ENCODE data around the gene RPL39.
"Not testable (repeated sequence)": the region's sequence is repeated elsewhere in the genome, so short reads cannot be mapped to it uniquely, and the experiment has no call there.

RPL39 gene

GRCh38 chrX:119791437-119792231 lies at the start of gene RPL39:
Gene RPL39, minus strand, starts transcription at chrX:119791630. Its CDS starts 54 bp downstream, at chrX:119791576.
- H3K36me3 Mint-ChIP-seq: peaks cover 2% of the 10 kb centered on the region

GRCh38 chrX:119833905-119834304 lies 42.5 kb upstream of the RPL39 start:
- Mint-ChIP-seq H3K4me3 (no peak overlapping the region), H3K27me3 (no peaks in the 10 kb centered on the region), H3K27ac (no peak overlapping the region), H3K9me3 (no peaks in the 10 kb centered on the region), H3K4me1 (no peaks in the 10 kb centered on the region), H3K36me3 (peaks cover 31% of the 10 kb centered on the region)
- DNase-seq (ENCODE audit: low spot score in 2 of 2): no peak
- ATAC-seq (ENCODE audit: low read depth): no peak

More at GRCh38 chrX:119791437-119792231, at the start of gene RPL39:
- no peaks in the 10 kb centered on the region for H3K9me3 Mint-ChIP-seq
- peak within 1 kb of the TSS; percentile 94 for H3K27ac Mint-ChIP-seq
- H3K4me3 Mint-ChIP-seq: peak within 1 kb of the TSS; percentile 95
- no peaks in the 10 kb centered on the region for H3K27me3 Mint-ChIP-seq
- peak; percentile 89 for ATAC-seq (ENCODE audit: low read depth)
- H3K4me1 Mint-ChIP-seq: peaks cover 7% of the 10 kb centered on the region
- peak; percentile 63 to 65 for DNase-seq (ENCODE audit: low spot score in 2 of 2)

- no peak for ATAC-seq (ENCODE audit: low read depth)
- Mint-ChIP-seq H3K4me3 (no peak overlapping the region), H3K27me3 (no peaks in the 10 kb centered on the region), H3K27ac (no peak overlapping the region), H3K4me1 (no peaks in the 10 kb centered on the region), H3K36me3 (peaks cover 18% of the 10 kb centered on the region), H3K9me3 (no peaks in the 10 kb centered on the region)
- DNase-seq (ENCODE audit: low spot score in 2 of 2): no peak
Observed at GRCh38 chrX:119828446-119828845, 37.0 kb upstream of the RPL39 start.

- no peak for DNase-seq (ENCODE audit: low spot score in 2 of 2)
- Mint-ChIP-seq H3K27ac (no peak overlapping the region), H3K4me1 (peaks cover 2% of the 10 kb centered on the region), H3K9me3 (no peaks in the 10 kb centered on the region), H3K27me3 (no peaks in the 10 kb centered on the region), H3K36me3 (peaks cover 13% of the 10 kb centered on the region), H3K4me3 (no peak overlapping the region)
- no peak for ATAC-seq (ENCODE audit: low read depth)
Observed at GRCh38 chrX:119826399-119826959, 35.0 kb upstream of the RPL39 start.

DNA sequence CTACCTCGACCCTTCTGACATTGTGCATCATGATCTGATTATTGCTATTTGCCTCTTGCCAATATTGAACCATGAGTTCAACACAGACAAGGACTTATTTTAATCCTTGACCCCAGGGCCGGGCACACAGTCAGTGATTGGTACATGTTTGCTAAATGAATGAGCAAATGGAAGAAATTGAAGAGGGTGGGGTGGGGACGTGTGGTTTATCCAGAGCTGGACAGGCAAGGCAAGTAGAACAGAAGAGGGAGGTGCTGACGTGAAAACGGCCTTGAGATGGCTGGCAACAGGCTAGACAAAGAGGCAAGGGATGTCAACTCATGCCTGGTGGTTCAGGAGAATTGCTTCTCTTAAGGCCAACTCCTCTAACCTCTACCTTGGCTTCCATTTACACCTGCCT lies 32.8 kb upstream of the RPL39 start:
- not testable (repeated sequence) for H3K4me1 Mint-ChIP-seq; H3K4me3 Mint-ChIP-seq; H3K27ac Mint-ChIP-seq; DNase-seq (ENCODE audit: low spot score in 2 of 2); H3K27me3 Mint-ChIP-seq; H3K36me3 Mint-ChIP-seq; ATAC-seq (ENCODE audit: low read depth); H3K9me3 Mint-ChIP-seq

- H3K27ac Mint-ChIP-seq: peak overlapping the region; percentile 91
- not testable (repeated sequence) for H3K4me3 Mint-ChIP-seq, H3K9me3 Mint-ChIP-seq, H3K4me1 Mint-ChIP-seq, H3K27me3 Mint-ChIP-seq, H3K36me3 Mint-ChIP-seq
- peak in 1 of 2 donors; percentile 34 for DNase-seq (ENCODE audit: low spot score in 2 of 2)
- ATAC-seq (ENCODE audit: low read depth): peak; percentile 97
Observed at GRCh38 chrX:119821703-119822102, 30.3 kb upstream of the RPL39 start.

GRCh38 chrX:119817130-119817690 lies 25.8 kb upstream of the RPL39 start:
- no peak for ATAC-seq (ENCODE audit: low read depth)
- H3K27ac Mint-ChIP-seq: no peak overlapping the region

GRCh38 chrX:119816300-119816699 lies 24.9 kb upstream of the RPL39 start:
- ATAC-seq (ENCODE audit: low read depth) (no peak), DNase-seq (ENCODE audit: low spot score in 2 of 2) (no peak)
- Mint-ChIP-seq H3K27me3 (no peaks in the 10 kb centered on the region), H3K36me3 (no peaks in the 10 kb centered on the region), H3K27ac (no peak overlapping the region), H3K9me3 (no peaks in the 10 kb centered on the region), H3K4me1 (no peaks in the 10 kb centered on the region), H3K4me3 (no peak overlapping the region)

More at GRCh38 chrX:119817130-119817690, 25.8 kb upstream of the RPL39 start:
- H3K4me3 Mint-ChIP-seq: no peak overlapping the region
- DNase-seq (ENCODE audit: low spot score in 2 of 2): no peak
- H3K36me3 Mint-ChIP-seq: no peaks in the 10 kb centered on the region
- peaks cover 2% of the 10 kb centered on the region for H3K4me1 Mint-ChIP-seq
- H3K9me3 Mint-ChIP-seq: no peaks in the 10 kb centered on the region
- no peaks in the 10 kb centered on the region for H3K27me3 Mint-ChIP-seq

DNA sequence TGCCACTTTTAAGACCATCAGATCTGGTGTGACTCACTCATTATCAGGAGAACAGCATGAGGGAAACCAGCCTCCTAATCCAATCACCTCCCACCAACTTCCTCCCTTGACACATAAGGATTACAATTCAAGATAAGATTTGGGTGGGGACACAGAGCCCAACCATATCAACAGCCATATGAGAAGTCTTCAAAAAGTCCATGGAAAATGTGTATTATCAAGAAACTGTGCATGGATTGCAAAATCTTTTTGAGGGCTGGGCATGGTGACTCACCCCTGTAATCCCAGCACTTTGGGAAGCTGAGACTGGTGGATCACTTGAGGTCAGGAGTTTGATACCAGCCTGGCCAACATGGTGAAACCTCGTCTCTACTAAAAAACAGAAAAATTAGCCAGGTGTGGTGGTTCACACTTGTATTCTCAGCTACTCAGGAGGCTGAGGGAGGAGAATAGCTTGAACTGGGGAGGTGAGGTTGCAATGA lies 17.8 kb upstream of the RPL39 start:
- ATAC-seq (ENCODE audit: low read depth): no peak

DNA sequence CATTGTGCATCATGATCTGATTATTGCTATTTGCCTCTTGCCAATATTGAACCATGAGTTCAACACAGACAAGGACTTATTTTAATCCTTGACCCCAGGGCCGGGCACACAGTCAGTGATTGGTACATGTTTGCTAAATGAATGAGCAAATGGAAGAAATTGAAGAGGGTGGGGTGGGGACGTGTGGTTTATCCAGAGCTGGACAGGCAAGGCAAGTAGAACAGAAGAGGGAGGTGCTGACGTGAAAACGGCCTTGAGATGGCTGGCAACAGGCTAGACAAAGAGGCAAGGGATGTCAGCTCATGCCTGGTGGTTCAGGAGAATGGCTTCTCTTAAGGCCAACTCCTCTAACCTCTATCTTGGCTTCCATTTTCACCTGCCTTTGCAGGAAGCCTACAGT lies 17.0 kb upstream of the RPL39 start:
- H3K4me1 Mint-ChIP-seq: not testable (repeated sequence)

More for the DNA sequence above, 17.8 kb upstream of the RPL39 start:
- Mint-ChIP-seq H3K4me1 (peaks cover 2% of the 10 kb centered on the region), H3K9me3 (no peaks in the 10 kb centered on the region), H3K27ac (no peak overlapping the region), H3K36me3 (peaks cover 4% of the 10 kb centered on the region), H3K27me3 (no peaks in the 10 kb centered on the region), H3K4me3 (no peak overlapping the region)
- no peak for DNase-seq (ENCODE audit: low spot score in 2 of 2)

GRCh38 chrX:119802546-119802945 lies 11.1 kb upstream of the RPL39 start:
- no peak for ATAC-seq (ENCODE audit: low read depth)
- no peak for DNase-seq (ENCODE audit: low spot score in 2 of 2)
- Mint-ChIP-seq H3K27ac (no peak overlapping the region), H3K4me1 (peaks cover 2% of the 10 kb centered on the region), H3K27me3 (no peaks in the 10 kb centered on the region), H3K4me3 (no peak overlapping the region), H3K36me3 (peaks cover 5% of the 10 kb centered on the region), H3K9me3 (no peaks in the 10 kb centered on the region)

More for the DNA sequence above, 17.0 kb upstream of the RPL39 start:
- DNase-seq (ENCODE audit: low spot score in 2 of 2); H3K36me3 Mint-ChIP-seq; ATAC-seq (ENCODE audit: low read depth); H3K27ac Mint-ChIP-seq; H3K9me3 Mint-ChIP-seq; H3K27me3 Mint-ChIP-seq; H3K4me3 Mint-ChIP-seq: not testable (repeated sequence)

DNA sequence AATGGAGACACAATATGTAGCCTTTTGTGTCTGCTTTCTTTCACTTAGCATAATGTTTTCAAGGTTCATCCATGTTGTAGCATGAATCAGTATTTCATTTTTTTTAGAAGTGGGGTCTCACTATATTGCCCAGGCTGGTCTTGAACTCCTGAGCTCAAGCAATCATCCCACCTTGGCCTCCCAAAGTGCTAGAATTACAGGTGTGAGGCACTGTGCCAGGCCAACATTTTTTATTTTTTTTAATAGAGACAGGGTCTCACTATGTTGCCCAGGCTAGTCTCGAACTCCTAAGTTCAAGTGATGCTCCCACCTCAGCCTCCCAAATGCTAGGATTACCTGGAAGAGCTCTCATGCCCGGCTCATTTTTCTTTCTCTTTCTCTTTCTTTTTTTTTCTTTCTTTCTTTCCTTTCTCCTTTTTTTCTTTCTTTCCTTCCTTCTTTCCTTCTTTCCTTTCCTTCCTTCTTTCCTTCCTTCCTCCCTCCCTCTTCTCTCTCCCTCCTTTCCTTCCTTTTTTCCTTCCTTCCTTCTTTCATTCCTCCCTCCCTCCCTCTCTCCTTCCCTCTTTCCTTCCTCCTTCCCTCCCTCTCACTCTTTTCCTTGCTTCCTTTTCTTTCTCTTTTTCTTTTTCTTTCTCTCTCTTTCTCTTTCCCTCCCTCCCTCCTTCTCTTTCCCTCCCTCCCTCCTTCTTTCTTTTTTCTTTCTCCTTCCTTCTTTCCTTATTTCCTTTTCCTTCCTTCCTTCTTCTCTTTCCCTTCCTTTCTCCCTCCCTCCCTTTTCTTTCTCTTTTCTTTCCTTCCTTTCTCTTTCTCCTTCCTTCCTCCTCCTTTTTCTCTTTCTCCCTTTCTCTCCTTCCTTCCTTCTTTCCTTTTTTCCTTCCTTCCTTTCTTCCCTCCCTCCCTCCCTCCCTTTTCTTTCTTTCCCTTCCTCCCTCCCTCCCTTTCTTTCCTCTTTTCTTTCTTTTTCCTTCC lies 10.1 kb upstream of the RPL39 start:
- H3K36me3 Mint-ChIP-seq: peaks cover 2% of the 10 kb centered on the region
- H3K9me3 Mint-ChIP-seq: no peaks in the 10 kb centered on the region
- H3K27me3 Mint-ChIP-seq: no peaks in the 10 kb centered on the region
- H3K4me3 Mint-ChIP-seq: no peak overlapping the region
- no peak overlapping the region for H3K27ac Mint-ChIP-seq
- H3K4me1 Mint-ChIP-seq: no peaks in the 10 kb centered on the region
- DNase-seq (ENCODE audit: low spot score in 2 of 2) (no peak), ATAC-seq (ENCODE audit: low read depth) (no peak)

DNA sequence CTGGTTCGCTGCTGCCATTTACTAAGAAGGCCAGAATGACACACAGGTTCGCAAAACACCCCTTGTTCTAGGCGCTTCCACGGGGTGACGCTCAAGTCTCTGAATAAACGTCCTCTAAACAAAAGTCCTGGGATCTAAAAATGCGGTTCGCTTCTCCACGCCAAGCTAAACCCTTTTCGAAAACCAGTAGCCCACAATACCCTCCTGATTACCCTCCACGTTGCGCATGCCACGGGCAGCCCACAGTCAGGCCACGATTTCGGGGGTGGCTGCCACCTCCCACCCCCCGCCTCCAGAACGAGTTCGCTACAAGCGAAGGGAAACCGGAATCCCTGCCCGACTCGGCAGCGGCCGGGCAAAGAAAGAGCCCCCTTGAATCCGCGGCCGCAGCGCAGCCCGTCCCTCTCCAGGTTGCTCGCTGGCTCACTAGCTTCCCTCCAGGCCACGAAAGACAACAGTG lies 423 bp downstream of the RPL39 start:
- H3K27ac Mint-ChIP-seq: peak overlapping the region; percentile 94
- H3K36me3 Mint-ChIP-seq: peaks cover 2% of the 10 kb centered on the region
- no peaks in the 10 kb centered on the region for H3K27me3 Mint-ChIP-seq
- H3K4me1 Mint-ChIP-seq: peaks cover 7% of the 10 kb centered on the region
- peak; percentile 25 for ATAC-seq (ENCODE audit: low read depth)
- DNase-seq (ENCODE audit: low spot score in 2 of 2): peak in 1 of 2 donors; percentile 24
- H3K4me3 Mint-ChIP-seq: peak overlapping the region; percentile 95
- no peaks in the 10 kb centered on the region for H3K9me3 Mint-ChIP-seq

Measured in memory B cell (primary cell).